Hematopoietic multipotent progenitor cell treated with erythropoietin and hydrocortisone succinate and interleukin-3 and kit ligand, for 6 days (in vitro differentiated cells): ENCODE measurements around the gene SHANK3.

ENCODE experiments used
- DNase-seq: peaks from one replicate; pipeline ENCODE4 v3.0.0-alpha.2; 2015

The SHANK3 gene

GRCh38 chr22:50678651-50679521, 6.3 kb downstream of the SHANK3 start:
- DNase-seq = no peak

GRCh38 chr22:50683086-50683993, 10.7 kb downstream of the SHANK3 start:
- DNase-seq = no peak

- no peak for DNase-seq
Observed at GRCh38 chr22:50683994-50684371, 11.4 kb downstream of the SHANK3 start.

- no peak for DNase-seq
Observed at GRCh38 chr22:50684501-50684900, 11.9 kb downstream of the SHANK3 start.

- no peak for DNase-seq
Observed at GRCh38 chr22:50684986-50685385, 12.4 kb downstream of the SHANK3 start.

GRCh38 chr22:50686794-50687193, 14.2 kb downstream of the SHANK3 start:
- DNase-seq = no peak

- DNase-seq = no peak
Observed at GRCh38 chr22:50687829-50688228, 15.2 kb downstream of the SHANK3 start.

GRCh38 chr22:50688448-50688847, 15.8 kb downstream of the SHANK3 start:
- DNase-seq = no peak

GRCh38 chr22:50691521-50691920, 18.9 kb downstream of the SHANK3 start:
- peak; percentile 71 for DNase-seq

- DNase-seq = no peak
Observed at GRCh38 chr22:50693462-50693861, 20.8 kb downstream of the SHANK3 start.

GRCh38 chr22:50694099-50694605, 21.5 kb downstream of the SHANK3 start:
- no peak for DNase-seq

- DNase-seq = no peak
Observed at GRCh38 chr22:50694766-50695420, 22.3 kb downstream of the SHANK3 start.

GRCh38 chr22:50695421-50696250, 23.0 kb downstream of the SHANK3 start:
- no peak for DNase-seq

- no peak for DNase-seq
Observed at GRCh38 chr22:50696251-50696798, 23.7 kb downstream of the SHANK3 start.

GRCh38 chr22:50696799-50697561, 24.4 kb downstream of the SHANK3 start:
- no peak for DNase-seq

GRCh38 chr22:50697667-50698506, 25.3 kb downstream of the SHANK3 start:
- no peak for DNase-seq

- no peak for DNase-seq
Observed at GRCh38 chr22:50698546-50698945, 25.9 kb downstream of the SHANK3 start.

GRCh38 chr22:50699001-50699755, 26.6 kb downstream of the SHANK3 start:
- DNase-seq = no peak

GRCh38 chr22:50699756-50700386, 27.2 kb downstream of the SHANK3 start:
- DNase-seq = no peak
